Measurements from ENCODE around the gene AXDND1.
"Not testable (repeated sequence)": the region's sequence is repeated elsewhere in the genome, so short reads cannot be mapped to it uniquely, and the experiment has no call there.

AXDND1 gene, protein sequence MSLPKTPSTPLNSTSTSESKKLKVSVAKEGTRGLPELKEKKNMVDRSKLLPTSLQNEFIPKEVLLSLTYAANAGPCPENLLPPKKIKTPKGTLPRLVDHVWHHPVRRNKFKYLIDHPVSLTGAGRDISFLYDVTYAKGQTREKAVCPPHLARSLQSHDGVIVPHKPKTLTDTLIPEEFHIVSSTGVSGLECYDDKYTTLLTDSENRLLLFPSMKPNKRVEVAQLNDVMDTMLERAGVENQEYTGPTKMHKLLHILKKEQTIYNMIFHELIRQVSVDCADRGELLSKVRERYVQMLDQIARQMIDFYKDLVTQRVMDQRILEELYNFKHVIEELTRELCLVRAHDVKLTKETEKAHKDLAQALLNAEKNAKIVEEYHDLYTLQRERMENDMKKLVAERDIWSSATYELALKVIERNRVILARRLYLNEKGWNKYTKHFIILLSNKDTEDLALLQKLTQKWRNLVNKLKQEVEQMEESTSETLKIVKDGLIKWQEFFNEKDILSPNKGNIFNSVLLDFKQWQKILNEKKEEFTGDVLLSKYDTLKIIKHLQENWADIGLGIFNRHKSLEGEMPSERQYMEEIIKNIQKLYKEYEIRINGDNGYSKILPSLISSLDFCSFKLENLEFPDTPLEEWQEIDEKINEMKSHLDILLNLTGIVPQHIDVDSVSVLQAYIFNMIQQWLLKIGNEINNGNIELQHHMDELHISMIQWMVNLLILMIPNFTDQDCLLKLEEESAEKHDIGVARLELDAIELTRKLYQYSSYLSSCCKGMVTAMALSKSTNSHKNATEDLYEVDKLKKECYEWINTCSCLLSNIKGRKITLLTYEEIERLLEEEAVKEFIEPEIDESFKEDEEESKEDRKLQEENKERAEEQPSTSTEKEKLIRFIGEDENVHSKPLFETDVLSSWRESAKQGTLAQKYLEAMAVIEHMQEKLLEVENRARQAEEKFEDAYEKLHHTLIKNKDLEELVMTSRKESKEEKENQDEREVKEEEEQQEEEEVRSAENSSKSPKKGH
- 0.46 to 2.0 (median 1.1) reads per million in 18 experiments for total RNA-seq

DNA sequence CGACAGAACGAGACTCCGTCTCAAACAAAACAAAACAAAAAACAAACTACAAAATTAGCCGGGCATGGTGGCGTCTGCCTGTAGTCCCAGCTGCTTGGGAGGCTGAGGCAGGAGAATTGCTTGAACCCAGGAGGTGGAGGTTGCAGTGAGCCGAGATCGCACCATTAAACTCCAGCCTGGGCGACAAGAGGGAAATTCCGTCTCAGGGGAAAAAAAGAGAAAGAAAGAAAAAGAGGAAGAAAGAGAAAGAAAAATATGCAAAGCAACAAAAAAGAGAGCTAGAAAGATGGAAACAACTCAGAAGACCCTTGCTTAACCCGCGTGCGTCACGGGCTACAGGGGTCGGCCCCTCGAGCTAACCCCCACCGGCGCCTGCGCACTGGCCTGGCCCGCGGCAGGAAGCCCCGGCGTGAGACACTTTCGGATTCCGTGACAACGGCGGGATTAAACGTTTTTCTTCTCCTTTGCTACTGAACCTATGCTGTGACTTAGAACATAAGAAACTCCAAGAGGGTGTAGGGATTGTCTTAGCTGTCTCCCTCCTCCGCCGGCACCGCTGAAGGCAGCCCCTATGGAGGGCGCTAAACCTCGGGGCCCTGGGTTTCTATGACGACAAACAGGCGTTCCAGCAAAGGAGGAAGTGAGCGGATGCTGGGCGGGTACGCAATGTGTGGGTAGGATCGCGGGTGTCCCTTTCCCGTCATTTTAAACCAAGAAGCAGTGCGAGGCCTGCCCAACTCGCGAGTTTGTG, at the start of gene AXDND1:
AXDND1 (plus strand) TSS at position 630 of the 751 bp plus-strand sequence. CDS start 539 bp downstream, outside the sequence.
- peak; percentile 95 to 96 for DNase-seq

DNA sequence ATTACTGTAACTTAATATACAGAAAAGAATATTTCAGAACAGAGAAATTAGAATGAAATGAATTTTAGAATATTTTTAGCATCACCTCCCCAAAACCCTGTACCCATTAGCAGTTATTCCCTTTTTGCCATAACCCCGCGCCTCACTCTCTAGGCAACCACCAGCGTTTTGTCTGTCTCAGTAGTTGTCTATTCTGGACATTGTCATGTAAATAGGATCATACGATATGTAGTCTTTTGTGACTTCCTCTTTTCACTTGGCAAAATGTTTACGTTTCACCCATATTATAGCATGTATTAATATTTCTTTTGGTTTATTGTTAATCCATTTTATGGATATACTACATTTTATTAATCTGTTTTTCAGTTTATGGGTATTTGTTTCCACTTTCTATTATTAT, 47.3 kb upstream of the AXDND1 start:
- DNase-seq, result peak; percentile 54 to 64

DNA sequence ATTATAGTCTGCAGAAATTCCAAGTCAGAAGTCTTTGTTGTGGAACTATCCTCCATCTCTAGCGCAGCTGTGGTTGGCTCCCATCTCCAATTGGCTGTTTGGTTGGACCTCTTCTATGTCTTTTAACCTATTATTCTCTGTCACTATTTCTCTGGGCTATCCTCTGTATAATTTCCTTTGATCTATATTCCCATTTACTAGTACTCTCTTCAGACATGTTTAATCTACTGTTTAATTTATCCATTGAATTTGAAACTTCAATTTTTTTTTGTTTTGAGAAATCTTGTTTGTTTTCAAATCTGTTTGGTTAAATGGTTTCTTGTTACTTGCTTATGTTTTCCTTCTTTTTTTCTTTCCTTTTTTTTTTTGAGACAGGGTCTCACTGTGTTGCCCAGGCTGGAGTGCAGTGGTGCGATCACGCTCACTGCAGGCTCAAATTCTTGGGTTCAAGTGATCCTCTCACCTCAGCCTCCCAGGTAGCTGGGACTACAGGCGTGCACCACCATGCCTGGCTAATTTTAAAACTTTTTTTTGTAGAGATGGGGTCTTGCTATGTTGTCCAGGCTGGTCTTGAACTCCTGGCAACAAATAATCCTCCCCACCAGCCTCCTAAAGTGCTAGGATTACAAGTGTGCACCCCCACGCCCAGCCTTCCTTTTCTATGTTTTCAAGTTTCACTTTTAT, 44.1 kb upstream of the AXDND1 start:
- DNase-seq, result no peak

DNA sequence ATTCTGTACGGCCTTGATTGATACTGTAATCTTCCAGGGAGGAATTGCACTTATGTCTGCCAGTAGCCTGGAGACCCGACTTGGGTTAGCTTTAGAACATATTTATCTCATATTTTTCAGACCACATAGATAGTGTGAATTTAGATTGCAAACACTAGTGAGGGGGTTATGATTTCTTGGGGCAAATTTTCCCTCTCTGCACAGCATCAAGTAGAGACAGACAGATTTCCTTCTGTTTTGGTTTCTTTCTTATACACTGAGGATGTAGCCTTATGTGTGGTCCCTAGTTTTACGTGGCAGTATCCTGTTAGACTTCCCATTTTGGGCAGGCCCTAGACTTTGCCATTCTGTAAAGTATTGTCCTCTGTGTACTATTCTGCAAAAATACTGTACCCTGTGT, 43.2 kb upstream of the AXDND1 start:
- DNase-seq, result peak in 1 of 2 donors; percentile 9

DNA sequence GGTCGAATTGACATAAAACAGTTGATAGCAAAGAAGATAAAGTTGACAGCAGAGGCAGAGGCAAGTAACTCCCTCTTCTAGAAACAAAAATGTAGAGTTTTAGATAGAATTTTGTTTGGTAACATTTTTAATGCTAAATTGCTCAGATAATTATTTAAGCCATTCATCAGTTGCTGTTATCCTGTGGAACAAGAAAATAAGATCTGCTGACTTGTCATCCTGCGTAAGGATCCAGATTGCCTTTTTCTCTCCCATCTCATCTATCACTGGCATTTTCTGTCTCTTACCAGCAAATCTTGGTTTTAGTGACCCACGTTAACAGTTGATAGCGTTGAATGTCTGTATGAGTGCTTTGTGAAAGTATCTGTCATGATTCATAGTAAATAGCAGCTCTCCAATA, 42.3 kb upstream of the AXDND1 start:
- DNase-seq, result no peak

DNA sequence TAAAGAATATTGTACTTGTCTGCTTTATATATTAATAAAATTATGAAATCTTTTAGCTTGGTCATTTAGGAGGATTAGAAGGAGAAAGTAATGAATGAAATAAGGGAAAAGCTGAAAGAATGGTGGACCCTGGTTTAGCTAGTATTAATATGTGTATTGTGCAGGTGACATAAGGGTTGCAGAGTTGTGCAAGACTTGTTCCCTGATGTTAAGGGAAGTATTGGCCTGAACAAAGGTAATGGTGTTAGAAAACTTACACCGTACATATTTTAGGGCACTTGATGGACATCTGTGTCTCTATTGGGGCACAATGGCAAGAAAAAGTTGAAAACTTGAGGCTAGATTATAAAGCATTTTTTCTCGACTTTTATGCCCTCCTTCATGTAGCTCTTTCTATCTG, 39.9 kb upstream of the AXDND1 start:
- DNase-seq, result peak in 1 of 2 donors; percentile 7

DNA sequence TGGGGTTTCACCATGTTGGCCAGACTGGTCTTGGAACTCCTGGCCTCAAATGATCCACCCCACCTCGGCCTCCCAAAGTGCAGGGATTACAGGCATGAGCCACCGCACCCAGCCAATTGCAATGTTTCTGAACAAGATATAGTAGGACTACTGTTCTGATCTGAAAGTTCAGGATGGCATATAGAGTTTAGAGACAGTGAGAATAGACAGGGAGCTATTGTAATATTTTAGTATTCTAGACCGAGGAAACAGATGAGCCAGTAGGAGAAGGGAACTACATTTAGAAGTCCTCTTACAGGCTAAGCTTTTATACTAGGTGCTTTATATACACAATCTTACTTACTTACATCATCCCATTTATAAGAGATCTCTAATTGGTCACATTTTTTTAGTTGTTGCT, 39.0 kb upstream of the AXDND1 start:
- no peak for DNase-seq

DNA sequence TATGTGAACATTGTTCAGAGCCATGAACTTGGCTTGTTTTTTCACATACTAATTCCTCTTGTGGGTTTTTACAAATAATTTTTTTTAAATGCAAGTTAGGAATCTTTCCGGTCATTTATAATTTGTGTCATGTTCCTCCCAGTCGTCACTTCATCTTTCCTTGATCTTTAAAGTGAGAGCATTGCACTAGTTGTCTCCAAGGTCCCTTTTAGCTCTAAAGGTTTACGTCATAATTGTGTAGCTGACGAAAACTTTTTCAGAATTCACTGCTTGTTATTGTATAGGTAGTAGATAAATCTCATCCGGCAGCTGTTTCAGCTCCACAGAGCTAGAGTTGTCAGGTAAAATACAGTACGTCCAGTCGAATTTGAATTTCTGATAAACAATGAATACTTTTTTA, 38.6 kb upstream of the AXDND1 start:
- DNase-seq, result peak; percentile 29 to 44

DNA sequence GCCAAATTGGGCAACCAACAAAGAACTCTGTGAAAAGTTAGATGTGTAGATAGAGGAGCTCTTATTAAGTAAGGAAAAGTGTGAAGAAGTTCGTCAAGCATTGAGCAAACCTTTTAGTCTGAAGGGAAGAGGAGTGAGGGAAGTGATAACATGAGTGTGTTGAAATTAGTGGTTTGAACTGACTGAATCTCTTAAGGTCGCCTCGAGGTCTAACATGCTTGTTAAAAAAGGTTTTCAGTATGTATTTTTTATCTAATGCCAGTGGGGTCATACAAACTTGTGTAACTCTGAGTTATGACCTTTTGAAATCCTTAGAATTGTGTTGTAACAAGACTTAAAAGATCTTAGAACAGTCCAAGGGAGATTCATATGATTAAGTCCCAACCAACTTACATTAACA, 38.1 kb upstream of the AXDND1 start:
- peak; percentile 90 to 98 for DNase-seq

DNA sequence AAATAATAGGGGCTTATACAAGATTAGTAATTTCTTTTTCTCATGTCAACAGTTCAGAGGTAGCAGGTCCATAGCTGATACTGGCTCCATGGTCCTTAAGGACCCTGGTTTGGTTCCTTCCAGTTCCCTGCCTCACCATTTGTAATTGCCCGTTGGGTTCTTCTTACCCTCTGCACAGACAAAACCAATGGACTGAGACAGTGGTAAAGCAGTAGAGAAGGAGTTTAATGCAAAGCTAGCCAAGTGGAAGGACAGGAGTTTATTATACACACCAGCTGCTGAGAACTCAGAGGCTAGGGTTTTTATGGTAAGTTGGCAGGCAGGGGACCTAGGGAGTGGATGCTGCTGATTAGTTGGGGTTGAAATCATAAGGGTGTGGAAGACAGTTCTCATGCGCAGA, 35.9 kb upstream of the AXDND1 start:
- DNase-seq, result no peak

DNA sequence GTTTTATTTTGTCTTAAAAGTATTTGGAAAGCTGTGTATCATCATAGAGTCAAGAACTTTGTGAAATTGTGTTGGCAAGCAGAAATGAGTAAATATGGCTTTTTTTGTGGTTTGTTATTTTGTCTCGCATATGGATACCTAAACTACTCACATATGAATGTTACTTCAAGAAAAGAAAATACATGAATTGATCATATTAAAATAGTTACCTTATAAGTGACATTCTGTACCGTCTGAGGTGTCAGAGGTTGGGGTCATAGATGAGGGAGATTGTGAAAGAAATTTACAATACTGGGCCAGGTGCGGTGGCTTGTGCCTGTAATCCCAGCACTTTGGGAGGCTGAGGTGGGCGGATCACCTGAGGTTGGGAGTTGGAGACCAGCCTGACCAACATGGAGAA, 31.3 kb upstream of the AXDND1 start:
- DNase-seq, result no peak

DNA sequence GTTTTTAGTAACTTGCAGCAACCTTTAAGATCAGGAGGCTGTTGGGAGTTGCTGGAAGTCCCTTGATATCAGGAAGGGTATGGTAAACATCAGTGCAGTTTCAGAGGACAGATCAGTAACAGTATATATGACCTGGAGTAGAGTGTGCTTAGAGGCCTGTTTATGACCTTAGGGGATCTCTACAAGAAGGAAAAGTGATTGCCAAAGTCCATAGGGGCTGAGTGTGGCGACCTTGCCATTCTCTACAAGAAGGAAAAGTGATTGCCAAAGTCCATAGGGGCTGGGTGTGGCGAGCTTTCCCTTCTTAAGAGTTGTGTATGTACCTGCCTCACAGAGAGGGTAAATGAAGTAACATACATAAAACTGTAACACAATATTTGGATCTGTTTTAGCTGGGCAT, 28.5 kb upstream of the AXDND1 start:
- DNase-seq, result no peak

DNA sequence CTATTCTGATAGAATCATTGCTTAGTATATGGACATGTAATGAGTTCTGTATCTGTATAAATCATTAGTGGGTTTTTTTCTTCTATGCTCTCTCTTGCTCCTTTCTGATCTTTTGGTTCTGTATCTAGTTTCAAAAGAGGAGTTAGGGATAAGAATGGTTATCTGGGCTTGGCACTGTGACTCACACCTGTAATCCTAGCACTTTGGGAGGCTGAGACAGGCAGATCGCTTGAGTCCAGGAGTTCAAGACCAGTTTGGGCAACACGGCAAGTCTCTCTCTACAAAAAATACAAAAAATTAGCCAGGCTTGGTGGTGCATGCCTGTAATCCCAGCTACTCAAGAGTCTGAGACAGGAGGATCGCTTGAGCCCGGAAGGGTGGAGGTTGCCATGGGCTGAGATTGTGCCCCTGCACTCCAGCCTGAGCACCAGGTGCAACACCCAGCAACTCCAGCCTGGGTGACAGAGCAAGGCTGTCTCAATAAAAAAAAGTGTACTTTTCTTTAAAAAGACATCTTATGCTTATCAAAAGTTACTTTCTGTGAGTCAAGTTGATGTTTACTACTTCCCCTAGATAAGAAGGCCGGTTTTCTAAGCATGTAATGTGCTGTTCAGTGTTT, 27.7 kb upstream of the AXDND1 start:
- DNase-seq, result no peak

DNA sequence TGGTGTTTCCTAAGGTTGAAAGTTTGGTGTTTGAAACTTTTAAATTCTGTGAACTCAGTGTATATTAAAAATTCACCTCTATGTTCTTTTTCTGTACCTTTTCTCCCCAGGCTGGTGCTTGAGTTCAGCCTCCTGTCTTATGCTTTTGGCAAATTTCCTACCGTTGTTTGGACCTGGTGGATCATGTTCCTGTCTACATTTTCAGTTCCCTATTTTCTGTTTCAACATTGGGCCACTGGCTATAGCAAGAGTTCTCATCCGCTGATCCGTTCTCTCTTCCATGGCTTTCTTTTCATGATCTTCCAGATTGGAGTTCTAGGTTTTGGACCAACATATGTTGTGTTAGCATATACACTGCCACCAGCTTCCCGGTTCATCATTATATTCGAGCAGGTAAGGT, 24.9 kb upstream of the AXDND1 start:
- DNase-seq, result peak; percentile 59 to 72

DNA sequence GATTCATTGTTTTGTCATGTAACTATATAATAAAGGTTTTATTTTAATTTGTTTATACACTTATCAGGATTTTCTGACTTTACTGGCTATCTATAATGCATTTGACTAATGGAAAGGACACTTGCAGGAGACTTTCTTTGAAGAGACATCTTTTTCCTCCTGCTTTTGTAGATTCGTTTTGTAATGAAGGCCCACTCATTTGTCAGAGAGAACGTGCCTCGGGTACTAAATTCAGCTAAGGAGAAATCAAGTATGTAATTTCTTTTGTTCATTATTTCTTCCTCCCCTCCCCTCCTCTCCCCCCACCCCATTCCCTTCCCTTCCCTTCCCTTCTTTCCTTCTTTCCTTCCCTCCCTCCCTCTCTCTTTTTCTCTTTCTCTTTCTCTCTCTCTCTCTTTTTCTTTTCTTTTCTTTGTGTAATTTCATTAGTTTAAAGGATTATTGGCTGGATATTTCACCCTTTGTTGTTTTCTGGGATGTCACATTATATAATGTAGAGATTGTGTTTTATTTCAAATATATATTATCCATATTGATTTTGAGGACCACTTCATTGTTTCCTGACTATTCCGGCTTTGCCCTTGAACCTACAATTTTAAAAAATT, 23.7 kb upstream of the AXDND1 start:
- no peak for DNase-seq

DNA sequence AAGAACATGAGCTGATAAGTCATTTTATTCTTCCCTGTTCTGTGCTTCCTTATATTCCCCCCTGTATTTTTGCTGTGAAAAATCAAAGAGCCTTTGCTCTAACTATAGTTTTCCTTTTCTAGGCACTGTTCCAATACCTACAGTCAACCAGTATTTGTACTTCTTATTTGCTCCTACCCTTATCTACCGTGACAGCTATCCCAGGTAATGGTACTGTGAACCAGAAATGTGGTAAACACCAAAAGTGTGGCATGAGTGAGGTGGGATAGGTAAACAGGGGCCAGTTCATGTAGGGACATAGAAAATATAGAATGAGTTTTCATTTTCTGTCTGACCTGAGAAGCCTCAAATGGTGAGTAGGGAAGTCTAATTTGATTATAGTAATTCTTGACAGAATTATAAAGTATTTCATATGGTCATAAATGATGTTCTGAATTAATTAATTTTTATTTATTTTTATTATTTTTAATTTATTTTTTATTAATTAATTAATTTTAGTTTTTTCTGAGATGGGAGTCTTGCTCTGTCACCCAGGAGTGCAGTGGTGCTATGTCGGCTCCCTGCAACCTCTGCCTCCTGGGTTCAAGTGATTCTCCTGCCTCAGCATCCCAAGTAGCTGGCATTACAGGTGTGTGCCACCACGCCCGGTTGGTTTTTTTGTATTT, 22.9 kb upstream of the AXDND1 start:
- DNase-seq, result no peak

DNA sequence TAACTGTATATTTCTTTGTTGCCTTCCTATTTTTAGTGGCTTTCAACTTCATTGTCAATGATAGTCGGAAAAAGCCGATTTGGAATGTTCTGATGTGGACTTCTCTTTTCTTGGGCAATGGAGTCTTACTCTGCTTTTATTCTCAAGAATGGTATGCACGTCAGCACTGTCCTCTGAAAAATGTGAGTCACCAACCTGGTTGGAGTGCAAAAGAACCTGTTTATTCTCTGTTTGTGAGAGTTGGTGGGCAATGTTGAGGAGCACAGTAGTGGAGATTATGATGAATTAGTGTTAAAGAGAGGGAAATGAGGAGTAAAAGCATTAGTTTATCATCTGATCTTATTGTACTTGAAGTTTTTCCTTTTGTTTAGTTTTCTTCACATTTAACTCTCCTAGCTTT, 14.5 kb upstream of the AXDND1 start:
- no peak for DNase-seq

DNA sequence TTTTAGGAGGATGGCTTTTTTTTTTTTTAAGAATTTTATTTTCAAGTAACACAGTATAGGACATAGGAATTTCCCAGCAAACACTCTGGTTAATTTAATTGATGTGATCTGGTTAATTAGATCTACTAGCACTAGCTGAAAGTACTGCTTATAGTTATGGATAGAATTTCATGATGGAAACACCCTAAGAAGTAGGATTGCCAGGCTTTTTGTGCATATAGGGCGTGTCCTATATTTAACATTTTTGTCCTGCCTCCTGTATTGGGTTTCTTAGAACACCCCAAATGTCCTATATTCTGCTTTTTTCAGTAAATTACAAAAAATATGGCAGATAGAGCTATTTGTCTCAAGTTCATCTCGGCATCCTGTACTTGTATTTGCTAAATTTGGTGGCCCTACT, 13.5 kb upstream of the AXDND1 start:
- DNase-seq, result no peak

DNA sequence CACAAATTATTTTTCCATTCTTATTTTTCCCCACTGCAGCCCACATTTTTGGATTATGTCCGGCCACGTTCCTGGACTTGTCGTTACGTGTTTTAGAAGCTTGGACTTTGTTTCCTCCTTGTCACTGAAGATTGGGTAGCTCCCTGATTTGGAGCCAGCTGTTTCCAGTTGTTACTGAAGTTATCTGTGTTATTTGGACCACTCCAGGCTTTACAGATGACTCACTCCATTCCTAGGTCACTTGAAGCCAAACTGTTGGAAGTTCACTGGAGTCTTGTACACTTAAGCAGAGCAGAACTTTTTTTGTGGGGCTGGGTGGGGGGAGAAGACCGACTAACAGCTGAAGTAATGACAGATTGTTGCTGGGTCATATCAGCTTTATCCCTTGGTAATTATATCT, 12.2 kb upstream of the AXDND1 start:
- no peak for DNase-seq

DNA sequence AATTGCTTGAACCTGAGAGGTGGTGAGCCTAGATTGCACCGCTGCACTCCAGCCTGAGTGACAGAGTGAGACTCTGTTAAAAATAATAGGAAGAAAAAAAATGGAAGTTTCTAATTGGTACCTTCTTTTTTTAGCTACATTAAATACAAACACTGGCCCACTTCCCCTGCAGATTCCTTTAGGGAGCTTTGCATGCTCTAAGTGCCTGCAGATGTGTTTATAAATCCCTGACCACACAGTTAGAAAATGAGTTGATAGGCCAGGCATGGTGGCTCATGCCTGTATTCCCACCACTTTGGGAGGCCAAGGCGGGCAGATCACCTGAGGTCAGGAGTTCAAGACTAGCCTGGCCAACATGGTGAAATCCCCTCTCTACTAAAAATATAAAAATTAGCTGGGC, 4.1 kb upstream of the AXDND1 start:
- DNase-seq, result not testable (repeated sequence)
